Osteocyte (in vitro differentiated cells): ENCODE measurements around the gene BAHCC1. TPM values are rescaled to one million over a fixed set of nuclear protein-coding genes. Genes with fewer than 3 reads are reported as not detected.

ENCODE experiments used
- DNase-seq: peaks from one replicate; pipeline ENCODE4 v3.0.0; 2021; ENCODE audit warnings: mixed read lengths; ENCODE audit not compliant: unreplicated experiment; ENCODE audit errors: extremely low spot score
- H3K27ac Mint-ChIP-seq: one replicate; pipeline ENCODE4 v1.8.0; 2021; ENCODE audit warnings: mild to moderate bottlenecking, mixed read lengths; ENCODE audit not compliant: unreplicated experiment
- H3K27me3 Mint-ChIP-seq: one replicate; pipeline ENCODE4 v1.8.0; 2021; ENCODE audit warnings: mixed read lengths; ENCODE audit not compliant: unreplicated experiment
- H3K36me3 Mint-ChIP-seq: one replicate; pipeline ENCODE4 v1.8.0; 2021; ENCODE audit warnings: mixed read lengths; ENCODE audit not compliant: unreplicated experiment
- H3K4me1 Mint-ChIP-seq: one replicate; pipeline ENCODE4 v1.8.0; 2021; ENCODE audit warnings: mixed read lengths; ENCODE audit not compliant: unreplicated experiment
- H3K4me3 Mint-ChIP-seq: one replicate; pipeline ENCODE4 v1.8.0; 2021; ENCODE audit warnings: mild to moderate bottlenecking, moderate library complexity, mixed read lengths; ENCODE audit not compliant: unreplicated experiment
- H3K9me3 Mint-ChIP-seq: one replicate; pipeline ENCODE4 v1.8.0; 2021; ENCODE audit warnings: mixed read lengths; ENCODE audit not compliant: unreplicated experiment
- CTCF ChIP-seq: fragments of 200-600 bp; sonication (generic); IDR thresholded peaks from 2 replicates; pipeline ENCODE4 v1.5.0; 2021; ENCODE audit warnings: antibody characterized with exemption, mild to moderate bottlenecking, moderate library complexity
- total RNA-seq: library from RNA; stranded (reverse); gene quantifications from 2 replicates; pipeline ENCODE4 v1.2.1, GENCODE V29; 2021

BAHCC1 gene
- total RNA-seq, 1 donor from 2014 or later = 55.7 TPM

- DNase-seq = no peak
- Mint-ChIP-seq H3K36me3 (no peaks in the 10 kb centered on the region), H3K9me3 (no peaks in the 10 kb centered on the region), H3K4me1 (peaks cover 46% of the 10 kb centered on the region), H3K27me3 (no peaks in the 10 kb centered on the region), H3K27ac (peak overlapping the region; percentile 86), H3K4me3 (peak overlapping the region; percentile 86)
- no peak for TF ChIP-seq CTCF
Observed at GRCh38 chr17:81396278-81396721, 1.0 kb downstream of the BAHCC1 start.

- Mint-ChIP-seq H3K4me1 (peaks cover 44% of the 10 kb centered on the region), H3K4me3 (peak overlapping the region; percentile 86), H3K9me3 (no peaks in the 10 kb centered on the region), H3K27ac (peak overlapping the region; percentile 99), H3K36me3 (no peaks in the 10 kb centered on the region), H3K27me3 (no peaks in the 10 kb centered on the region)
- no peak for TF ChIP-seq CTCF
- no peak for DNase-seq
Observed at GRCh38 chr17:81396722-81397313, 1.6 kb downstream of the BAHCC1 start.

- Mint-ChIP-seq H3K36me3 (no peaks in the 10 kb centered on the region), H3K27ac (peak overlapping the region; percentile 99), H3K9me3 (no peaks in the 10 kb centered on the region), H3K4me1 (peaks cover 44% of the 10 kb centered on the region), H3K27me3 (no peaks in the 10 kb centered on the region), H3K4me3 (peak overlapping the region; percentile 86)
- no peak for DNase-seq
- TF ChIP-seq CTCF = peak; percentile 26
Observed at GRCh38 chr17:81397314-81398175, 2.3 kb downstream of the BAHCC1 start.

GRCh38 chr17:81398176-81398831, 3.0 kb downstream of the BAHCC1 start:
- Mint-ChIP-seq H3K27me3 (no peaks in the 10 kb centered on the region), H3K4me3 (peak overlapping the region; percentile 86), H3K36me3 (no peaks in the 10 kb centered on the region), H3K4me1 (peaks cover 50% of the 10 kb centered on the region), H3K9me3 (no peaks in the 10 kb centered on the region), H3K27ac (peak overlapping the region; percentile 99)
- no peak for TF ChIP-seq CTCF
- DNase-seq = no peak
